ENCODE measurements around the gene SPARCL1. TPM values are rescaled to one million over a fixed set of nuclear protein-coding genes. Genes with fewer than 3 reads are reported as not detected.

Gene SPARCL1
- total and polyA plus RNA-seq, 10 of the 15 experiments (the other 5 are each of a cell fraction or from before 2014, with no cell fraction given) = 0.10 to 1.1 TPM; not detected in 8

DNA sequence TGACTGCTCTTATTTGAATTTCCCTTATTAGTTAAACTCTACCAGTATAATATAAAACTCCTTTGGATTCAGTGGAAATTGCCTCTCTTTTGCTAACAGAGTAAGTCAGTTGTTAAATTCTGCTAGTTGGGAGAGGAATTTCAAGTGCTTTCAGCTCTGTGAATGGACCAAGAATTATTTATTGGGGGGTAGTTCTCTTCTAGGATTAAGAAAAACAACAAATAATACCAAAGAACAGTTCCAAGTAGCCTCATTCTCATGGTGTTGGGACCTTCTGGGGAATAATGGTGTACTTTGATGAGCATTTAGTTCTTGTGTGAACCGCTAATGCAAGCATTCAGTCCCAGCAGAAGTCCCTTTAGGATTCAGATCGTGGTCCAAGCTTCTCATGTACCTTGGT lies 11.6 kb downstream of the SPARCL1 start:
- ChIA-PET POLR2A (no interaction called here), SMC1A (ENCODE audit: uncharacterized antibody, unreplicated experiment) (interaction anchor here (1.2 kb wide), 1 partner anchor 14 kb away, joined by 3 read pairs; no protein-coding TSS in a partner anchor), CTCF (interaction anchor here (0.7 to 2.1 kb wide), 2 partner anchors 51 to 250 kb away, joined by 3 to 6 read pairs; no protein-coding TSS in a partner anchor), RAD21 (ENCODE audit: unreplicated experiment) (no interaction called here)
- Histone ChIP-seq H2AFZ (ENCODE audit: control insufficient read depth, low read depth, low read length) (no peak overlapping the region), H3K27me3 (replicated peaks in 1 of 2; ENCODE audit: control insufficient read depth in 2 of 2, insufficient read depth in 2 of 2, low read length in 1 of 2) (no peaks in the 10 kb centered on the region), H3K79me2 (ENCODE audit: control insufficient read depth, insufficient read depth, low read length) (no peaks in the 10 kb centered on the region), H3K4me1 (ENCODE audit: control insufficient read depth, insufficient read depth, low read length) (no peaks in the 10 kb centered on the region), H4K20me1 (ENCODE audit: control insufficient read depth, insufficient read depth) (no peaks in the 10 kb centered on the region), H3K9ac (ENCODE audit: control insufficient read depth, insufficient read depth, low read length) (no peak overlapping the region), H3K36me3 (ENCODE audit: control insufficient read depth in 2 of 2, insufficient read depth in 2 of 2, low read length in 1 of 2) (no peaks in the 10 kb centered on the region), H3K27ac (ENCODE audit: control insufficient read depth, insufficient read depth) (no peak overlapping the region), H3K4me3 (no peak overlapping the region), H3K4me2 (ENCODE audit: control insufficient read depth, insufficient read depth) (no peak overlapping the region), H3K9me3 (replicated peaks; ENCODE audit: control insufficient read depth, insufficient read depth, low read length) (no peaks in the 10 kb centered on the region)
- BruUV-seq (replicated peaks) = no TSS peak
- no peak for FAIRE-seq
- DNase-seq (ENCODE audit: low read depth, low spot score) = no peak
- TF ChIP-seq CBX5 (IDR thresholded peaks at IDR 0.05; ENCODE audit: low read depth) = no peak
- TF ChIP-seq, protein P1, sequence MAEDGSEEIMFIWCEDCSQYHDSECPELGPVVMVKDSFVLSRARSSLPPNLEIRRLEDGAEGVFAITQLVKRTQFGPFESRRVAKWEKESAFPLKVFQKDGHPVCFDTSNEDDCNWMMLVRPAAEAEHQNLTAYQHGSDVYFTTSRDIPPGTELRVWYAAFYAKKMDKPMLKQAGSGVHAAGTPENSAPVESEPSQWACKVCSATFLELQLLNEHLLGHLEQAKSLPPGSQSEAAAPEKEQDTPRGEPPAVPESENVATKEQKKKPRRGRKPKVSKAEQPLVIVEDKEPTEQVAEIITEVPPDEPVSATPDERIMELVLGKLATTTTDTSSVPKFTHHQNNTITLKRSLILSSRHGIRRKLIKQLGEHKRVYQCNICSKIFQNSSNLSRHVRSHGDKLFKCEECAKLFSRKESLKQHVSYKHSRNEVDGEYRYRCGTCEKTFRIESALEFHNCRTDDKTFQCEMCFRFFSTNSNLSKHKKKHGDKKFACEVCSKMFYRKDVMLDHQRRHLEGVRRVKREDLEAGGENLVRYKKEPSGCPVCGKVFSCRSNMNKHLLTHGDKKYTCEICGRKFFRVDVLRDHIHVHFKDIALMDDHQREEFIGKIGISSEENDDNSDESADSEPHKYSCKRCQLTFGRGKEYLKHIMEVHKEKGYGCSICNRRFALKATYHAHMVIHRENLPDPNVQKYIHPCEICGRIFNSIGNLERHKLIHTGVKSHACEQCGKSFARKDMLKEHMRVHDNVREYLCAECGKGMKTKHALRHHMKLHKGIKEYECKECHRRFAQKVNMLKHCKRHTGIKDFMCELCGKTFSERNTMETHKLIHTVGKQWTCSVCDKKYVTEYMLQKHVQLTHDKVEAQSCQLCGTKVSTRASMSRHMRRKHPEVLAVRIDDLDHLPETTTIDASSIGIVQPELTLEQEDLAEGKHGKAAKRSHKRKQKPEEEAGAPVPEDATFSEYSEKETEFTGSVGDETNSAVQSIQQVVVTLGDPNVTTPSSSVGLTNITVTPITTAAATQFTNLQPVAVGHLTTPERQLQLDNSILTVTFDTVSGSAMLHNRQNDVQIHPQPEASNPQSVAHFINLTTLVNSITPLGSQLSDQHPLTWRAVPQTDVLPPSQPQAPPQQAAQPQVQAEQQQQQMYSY (CRISPR knock-in tag; IDR thresholded peaks at IDR 0.05) = no peak
- TF ChIP-seq, protein P2, sequence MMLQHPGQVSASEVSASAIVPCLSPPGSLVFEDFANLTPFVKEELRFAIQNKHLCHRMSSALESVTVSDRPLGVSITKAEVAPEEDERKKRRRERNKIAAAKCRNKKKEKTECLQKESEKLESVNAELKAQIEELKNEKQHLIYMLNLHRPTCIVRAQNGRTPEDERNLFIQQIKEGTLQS (IDR thresholded peaks at IDR 0.05; ENCODE audit: borderline replicate concordance, extremely low read depth, low read depth, low read length) = no peak
- TF ChIP-seq GABPA (IDR thresholded peaks at IDR 0.05; ENCODE audit: low read depth) = no peak
- no peak for TF ChIP-seq SREBF1 (IDR thresholded peaks at IDR 0.05; ENCODE audit: low read length)
- TF ChIP-seq ZZZ3 (IDR thresholded peaks at IDR 0.05; ENCODE audit: control insufficient read depth, insufficient read length, low read depth) = no peak
- TF ChIP-seq, protein P3, sequence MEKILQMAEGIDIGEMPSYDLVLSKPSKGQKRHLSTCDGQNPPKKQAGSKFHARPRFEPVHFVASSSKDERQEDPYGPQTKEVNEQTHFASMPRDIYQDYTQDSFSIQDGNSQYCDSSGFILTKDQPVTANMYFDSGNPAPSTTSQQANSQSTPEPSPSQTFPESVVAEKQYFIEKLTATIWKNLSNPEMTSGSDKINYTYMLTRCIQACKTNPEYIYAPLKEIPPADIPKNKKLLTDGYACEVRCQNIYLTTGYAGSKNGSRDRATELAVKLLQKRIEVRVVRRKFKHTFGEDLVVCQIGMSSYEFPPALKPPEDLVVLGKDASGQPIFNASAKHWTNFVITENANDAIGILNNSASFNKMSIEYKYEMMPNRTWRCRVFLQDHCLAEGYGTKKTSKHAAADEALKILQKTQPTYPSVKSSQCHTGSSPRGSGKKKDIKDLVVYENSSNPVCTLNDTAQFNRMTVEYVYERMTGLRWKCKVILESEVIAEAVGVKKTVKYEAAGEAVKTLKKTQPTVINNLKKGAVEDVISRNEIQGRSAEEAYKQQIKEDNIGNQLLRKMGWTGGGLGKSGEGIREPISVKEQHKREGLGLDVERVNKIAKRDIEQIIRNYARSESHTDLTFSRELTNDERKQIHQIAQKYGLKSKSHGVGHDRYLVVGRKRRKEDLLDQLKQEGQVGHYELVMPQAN (conservative IDR thresholded peaks at IDR 0.05) = no peak
- TF ChIP-seq, protein P4, sequence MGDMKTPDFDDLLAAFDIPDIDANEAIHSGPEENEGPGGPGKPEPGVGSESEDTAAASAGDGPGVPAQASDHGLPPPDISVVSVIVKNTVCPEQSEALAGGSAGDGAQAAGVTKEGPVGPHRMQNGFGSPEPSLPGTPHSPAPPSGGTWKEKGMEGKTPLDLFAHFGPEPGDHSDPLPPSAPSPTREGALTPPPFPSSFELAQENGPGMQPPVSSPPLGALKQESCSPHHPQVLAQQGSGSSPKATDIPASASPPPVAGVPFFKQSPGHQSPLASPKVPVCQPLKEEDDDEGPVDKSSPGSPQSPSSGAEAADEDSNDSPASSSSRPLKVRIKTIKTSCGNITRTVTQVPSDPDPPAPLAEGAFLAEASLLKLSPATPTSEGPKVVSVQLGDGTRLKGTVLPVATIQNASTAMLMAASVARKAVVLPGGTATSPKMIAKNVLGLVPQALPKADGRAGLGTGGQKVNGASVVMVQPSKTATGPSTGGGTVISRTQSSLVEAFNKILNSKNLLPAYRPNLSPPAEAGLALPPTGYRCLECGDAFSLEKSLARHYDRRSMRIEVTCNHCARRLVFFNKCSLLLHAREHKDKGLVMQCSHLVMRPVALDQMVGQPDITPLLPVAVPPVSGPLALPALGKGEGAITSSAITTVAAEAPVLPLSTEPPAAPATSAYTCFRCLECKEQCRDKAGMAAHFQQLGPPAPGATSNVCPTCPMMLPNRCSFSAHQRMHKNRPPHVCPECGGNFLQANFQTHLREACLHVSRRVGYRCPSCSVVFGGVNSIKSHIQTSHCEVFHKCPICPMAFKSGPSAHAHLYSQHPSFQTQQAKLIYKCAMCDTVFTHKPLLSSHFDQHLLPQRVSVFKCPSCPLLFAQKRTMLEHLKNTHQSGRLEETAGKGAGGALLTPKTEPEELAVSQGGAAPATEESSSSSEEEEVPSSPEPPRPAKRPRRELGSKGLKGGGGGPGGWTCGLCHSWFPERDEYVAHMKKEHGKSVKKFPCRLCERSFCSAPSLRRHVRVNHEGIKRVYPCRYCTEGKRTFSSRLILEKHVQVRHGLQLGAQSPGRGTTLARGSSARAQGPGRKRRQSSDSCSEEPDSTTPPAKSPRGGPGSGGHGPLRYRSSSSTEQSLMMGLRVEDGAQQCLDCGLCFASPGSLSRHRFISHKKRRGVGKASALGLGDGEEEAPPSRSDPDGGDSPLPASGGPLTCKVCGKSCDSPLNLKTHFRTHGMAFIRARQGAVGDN (IDR thresholded peaks at IDR 0.05) = no peak
- no peak for TF ChIP-seq NFYB (IDR thresholded peaks at IDR 0.05; ENCODE audit: insufficient read depth, low read depth, low read length)
- in situ Hi-C loops (cut with MboI) = no loop called here
- 2% methylated on average over 2 of the region's 2 CpGs for whole genome bisulfite sequencing (ENCODE audit: insufficient coverage, insufficient replicate concordance, low lambda C conversion rate, missing lambda C conversion rate)
- no peak for ATAC-seq
- intact Hi-C loops (cut with micrococcal nuclease; ENCODE audit: unreplicated experiment) = no loop called here

All from GM12878 (cell line).